Kidney (tissue), 14 donors: ENCODE data around the gene HEATR3. TPM values are rescaled to one million over a fixed set of nuclear protein-coding genes. Genes with fewer than 3 reads are reported as not detected.
A peak's percentile ranks its signal among the peaks of the same experiment; 100 is the strongest.

Source experiments
- DNase-seq, 5 donors: peaks; one replicate each; pipeline ENCODE4 v3.0.0-alpha.2; 2013 to 2020
- FAIRE-seq: peaks from 2 replicates; lab custom pipeline; 2012; peaks lifted over from hg19 to GRCh38; lab: Jason Lieb, UNC
- H3K27ac ChIP-seq, 2 donors: one replicate each; pipeline ENCODE4 v1.7.0; 2013; ENCODE audit warnings: low read depth in 2 of 2, low read length in 2 of 2, inconsistent platforms in 1 of 2
- H3K27me3 ChIP-seq: one replicate; pipeline ENCODE4 v1.7.1; 2013; ENCODE audit warnings: low read length, inconsistent platforms; ENCODE audit not compliant: control insufficient read depth, insufficient read depth
- H3K36me3 ChIP-seq, 3 donors: one replicate each; pipeline versions ENCODE4 v1.7.0 to v1.7.1; 2013; ENCODE audit warnings: low read length in 3 of 3, control low read depth in 1 of 3, inconsistent platforms in 1 of 3; ENCODE audit not compliant: insufficient read depth in 3 of 3, control insufficient read depth in 2 of 3
- H3K4me1 ChIP-seq, 3 donors: one replicate each; pipeline versions ENCODE4 v1.7.0 to v1.7.1; 2013; ENCODE audit warnings: low read length in 3 of 3, inconsistent platforms in 1 of 3, low read depth in 1 of 3; ENCODE audit not compliant: control insufficient read depth in 2 of 3, insufficient read depth in 2 of 3
- H3K4me3 ChIP-seq, 3 donors: one replicate each; pipeline versions ENCODE4 v1.7.0 to v1.8.1; 2013; ENCODE audit warnings: low read length in 3 of 3, control low read depth in 1 of 3, inconsistent platforms in 1 of 3
- H3K9ac ChIP-seq, 3 donors: one replicate each; pipeline versions ENCODE4 v1.7.0 to v1.7.1; 2013; ENCODE audit warnings: low read length in 3 of 3, control low read depth in 1 of 3, inconsistent platforms in 1 of 3
- H3K9me3 ChIP-seq, 3 donors: one replicate each; pipeline versions ENCODE4 v1.7.0 to v1.7.1; 2013; ENCODE audit warnings: low read length in 3 of 3, control low read depth in 1 of 3, inconsistent platforms in 1 of 3; ENCODE audit not compliant: control insufficient read depth in 2 of 3, insufficient read depth in 1 of 3
- CTCF ChIP-seq: IDR thresholded peaks from 3 replicates; pipeline ENCODE4 v1.5.1; 2012; ENCODE audit warnings: mild to moderate bottlenecking, moderate library complexity, borderline replicate concordance; ENCODE audit not compliant: insufficient read depth; ENCODE audit errors: extremely low read depth
- intact Hi-C: fragments of 100-400 bp; cut with DNase I; formaldehyde crosslinking; loops from one replicate; pipeline ENCODE4 v1.11.1; 2022
- polyA plus RNA-seq: library from polyadenylated mRNA; stranded (reverse); fragments of 350-450 nt; fragmentation: Illumina TruSeq; extraction: RNeasy Lipid Tissue Mini Kit (QIAGEN cat#74804); gene quantifications from one replicate; pipeline ENCODE4 v1.2.3, GENCODE V29; 2014; ENCODE audit warnings: low read depth, low replicate concordance; ENCODE audit not compliant: insufficient read depth
- total RNA-seq: library from RNA; stranded (reverse); fragmentation: NEBNext Ultra II Directional; extraction: Animal tissue kit (Norgen Biotek cat#: 25700); gene quantifications from one replicate; pipeline ENCODE4 v1.2.1, GENCODE V29; 2021
- donor health status: control.
- donor health status: control.
- donor health status: control.
- donor health status: control.
- donor health status: control.
- donor health status: DM: yes; HTN: yes; CAD: no.
- donor health status: Normal renal cell carcinoma (clear cell type).

HEATR3 gene
- total and polyA plus RNA-seq, 2 donors from 2014 or later: 8.9 to 19.5 TPM

GRCh38 chr16:50153596-50154419 lies 88.0 kb downstream of the HEATR3 start:
- peak; percentile 16 to 84 (median 36) for DNase-seq

GRCh38 chr16:50154420-50154950 lies 88.7 kb downstream of the HEATR3 start:
- peak overlapping the region; percentile 29 to 90 (median 72) for H3K9ac ChIP-seq
- DNase-seq (peak in 2 of 5 donors; percentile 13 to 46), FAIRE-seq (no peak)
- no peak for TF ChIP-seq CTCF
- H3K9me3 ChIP-seq: no peaks in the 10 kb centered on the region
- no peaks in the 10 kb centered on the region for H3K27me3 ChIP-seq
- intact Hi-C loops: no loop called here
- peak overlapping the region; percentile 92 for H3K27ac ChIP-seq
- H3K36me3 ChIP-seq: no peaks in the 10 kb centered on the region
- peak overlapping the region; percentile 60 to 87 (median 71) for H3K4me3 ChIP-seq
- peaks cover 0 to 15% (median 7%) of the 10 kb centered on the region in 3 donors for H3K4me1 ChIP-seq

More at GRCh38 chr16:50153596-50154419, 88.0 kb downstream of the HEATR3 start:
- TF ChIP-seq CTCF: no peak
- peak overlapping the region; percentile 92 for H3K27ac ChIP-seq
- FAIRE-seq: no peak
- H3K4me1 ChIP-seq: peaks cover 0 to 12% (median 7%) of the 10 kb centered on the region in 3 donors
- peak overlapping the region; percentile 29 to 90 (median 72) for H3K9ac ChIP-seq
- no peaks in the 10 kb centered on the region for H3K36me3 ChIP-seq
- H3K27me3 ChIP-seq: no peaks in the 10 kb centered on the region
- H3K9me3 ChIP-seq: no peaks in the 10 kb centered on the region
- intact Hi-C loops: no loop called here
- peak overlapping the region; percentile 60 to 87 (median 71) for H3K4me3 ChIP-seq

GRCh38 chr16:50155925-50156324 lies 90.2 kb downstream of the HEATR3 start:
- Histone ChIP-seq H3K4me1 (peaks cover 0 to 15% (median 7%) of the 10 kb centered on the region in 3 donors), H3K4me3 (peak overlapping the region; percentile 48 to 87 (median 60)), H3K36me3 (no peaks in the 10 kb centered on the region), H3K27me3 (no peaks in the 10 kb centered on the region), H3K27ac (peak overlapping the region in 1 of 2 donors; percentile 92), H3K9ac (peak overlapping the region in 1 of 3 donors; percentile 90), H3K9me3 (no peaks in the 10 kb centered on the region)
- intact Hi-C loops: no loop called here
- no peak for TF ChIP-seq CTCF
- no peak for DNase-seq
- no peak for FAIRE-seq

Other genes starting within 250 kb of the HEATR3 start
- 8.4 TPM for gene ZNF423, start 209.9 kb upstream of the HEATR3 start, total RNA-seq
- 2.0 TPM for gene ZNF423, start 209.9 kb upstream of the HEATR3 start, polyA plus RNA-seq
- 19.4 TPM for gene CNEP1R1, start 40.7 kb upstream of the HEATR3 start, total RNA-seq
- 9.4 TPM for gene CNEP1R1, start 40.7 kb upstream of the HEATR3 start, polyA plus RNA-seq
- gene TENT4B, start 87.3 kb downstream of the HEATR3 start, total RNA-seq: 13.2 TPM
- 4.7 TPM for gene TENT4B, start 87.3 kb downstream of the HEATR3 start, polyA plus RNA-seq
- 40.5 TPM for gene ADCY7, start 200.6 kb downstream of the HEATR3 start, total RNA-seq
- gene ADCY7, start 200.6 kb downstream of the HEATR3 start, polyA plus RNA-seq: 0.86 TPM